WI38 (cell line): Measurements from ENCODE around the gene SMIM22.

Experiments
- H3K4me3 ChIP-seq: 2 replicates; pipeline ENCODE4 v1.5.1; 2011; ENCODE audit warnings: low read depth, mild to moderate bottlenecking, control low read depth, low read length
- TF ChIP-seq, protein P1 (sequence below): IDR thresholded peaks from 2 replicates; pipeline ENCODE4 v1.5.1; 2012; ENCODE audit warnings: low read depth, mild to moderate bottlenecking, control low read depth, low read length

The SMIM22 gene, protein sequence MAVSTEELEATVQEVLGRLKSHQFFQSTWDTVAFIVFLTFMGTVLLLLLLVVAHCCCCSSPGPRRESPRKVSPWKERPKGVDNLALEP

GRCh38 chr16:4795181-4795827 lies at the start of gene SMIM22:
Gene SMIM22, plus strand, starts transcription at chr16:4795369. Its CDS starts 366 bp downstream, at chr16:4795735.
- H3K4me3 ChIP-seq = no peak within 1 kb of the TSS
- TF ChIP-seq, protein P1, sequence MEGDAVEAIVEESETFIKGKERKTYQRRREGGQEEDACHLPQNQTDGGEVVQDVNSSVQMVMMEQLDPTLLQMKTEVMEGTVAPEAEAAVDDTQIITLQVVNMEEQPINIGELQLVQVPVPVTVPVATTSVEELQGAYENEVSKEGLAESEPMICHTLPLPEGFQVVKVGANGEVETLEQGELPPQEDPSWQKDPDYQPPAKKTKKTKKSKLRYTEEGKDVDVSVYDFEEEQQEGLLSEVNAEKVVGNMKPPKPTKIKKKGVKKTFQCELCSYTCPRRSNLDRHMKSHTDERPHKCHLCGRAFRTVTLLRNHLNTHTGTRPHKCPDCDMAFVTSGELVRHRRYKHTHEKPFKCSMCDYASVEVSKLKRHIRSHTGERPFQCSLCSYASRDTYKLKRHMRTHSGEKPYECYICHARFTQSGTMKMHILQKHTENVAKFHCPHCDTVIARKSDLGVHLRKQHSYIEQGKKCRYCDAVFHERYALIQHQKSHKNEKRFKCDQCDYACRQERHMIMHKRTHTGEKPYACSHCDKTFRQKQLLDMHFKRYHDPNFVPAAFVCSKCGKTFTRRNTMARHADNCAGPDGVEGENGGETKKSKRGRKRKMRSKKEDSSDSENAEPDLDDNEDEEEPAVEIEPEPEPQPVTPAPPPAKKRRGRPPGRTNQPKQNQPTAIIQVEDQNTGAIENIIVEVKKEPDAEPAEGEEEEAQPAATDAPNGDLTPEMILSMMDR = no peak

DNA sequence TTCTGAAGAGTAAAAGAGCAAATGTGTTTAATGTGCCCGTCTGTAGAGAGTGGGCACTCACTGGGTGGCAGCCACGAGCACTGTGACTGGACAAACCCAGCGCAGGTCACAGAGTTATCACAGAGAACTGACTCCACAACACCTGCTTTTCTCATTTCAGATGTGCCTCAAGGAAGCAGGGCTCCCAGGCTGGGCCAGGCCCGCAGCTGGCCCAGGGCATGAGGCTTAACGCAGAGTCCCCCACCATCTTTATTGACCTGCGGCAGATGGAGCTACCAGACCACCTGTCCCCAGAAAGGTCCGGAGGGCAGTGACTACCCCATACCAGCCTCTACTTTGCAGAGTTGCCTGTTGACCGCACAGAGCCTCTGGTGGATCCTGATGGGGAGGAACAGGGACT lies 49.0 kb upstream of the SMIM22 start:
- TF ChIP-seq, protein P1 = no peak
- H3K4me3 ChIP-seq = no peak overlapping the region

GRCh38 chr16:4746991-4747574 lies 48.1 kb upstream of the SMIM22 start:
- no peak overlapping the region for H3K4me3 ChIP-seq

GRCh38 chr16:4747906-4748681 lies 47.1 kb upstream of the SMIM22 start:
- TF ChIP-seq, protein P1 = no peak
- no peak overlapping the region for H3K4me3 ChIP-seq

More at GRCh38 chr16:4746991-4747574, 48.1 kb upstream of the SMIM22 start:
- TF ChIP-seq, protein P1 = no peak

- H3K4me3 ChIP-seq = no peak overlapping the region
- TF ChIP-seq, protein P1 = no peak
These were observed 46.3 kb upstream of the SMIM22 start for GRCh38 chr16:4748682-4749411.

DNA sequence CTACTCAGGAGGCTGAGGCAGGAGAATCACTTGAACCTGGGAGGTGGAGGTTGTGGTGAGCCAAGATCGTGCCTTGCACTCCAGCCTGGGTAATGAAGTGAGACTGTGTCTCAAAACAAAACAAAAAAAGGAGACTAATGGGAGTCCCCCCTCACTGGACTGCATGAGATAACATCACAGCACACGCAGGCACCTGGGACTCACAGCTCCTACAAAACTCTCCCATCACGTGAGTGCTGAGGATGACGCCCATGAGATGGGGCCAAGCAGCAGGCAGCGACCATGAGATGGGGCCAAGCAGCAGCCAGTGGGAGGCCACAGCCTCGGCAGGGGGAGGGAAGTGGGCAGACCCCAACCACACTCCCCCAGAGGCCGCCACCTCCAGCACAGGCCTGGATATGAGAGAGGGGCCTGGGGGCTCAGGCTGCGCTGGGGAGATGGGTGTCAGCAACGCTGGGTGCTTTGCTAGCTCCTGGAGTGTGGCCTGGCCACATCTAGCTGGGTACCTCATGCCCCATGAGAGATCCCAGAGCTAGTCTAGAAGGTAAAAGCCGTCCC lies 45.4 kb upstream of the SMIM22 start:
- TF ChIP-seq, protein P1 = no peak
- no peak overlapping the region for H3K4me3 ChIP-seq
